Measurements from ENCODE around the gene EDRF1.

EDRF1 gene

DNA sequence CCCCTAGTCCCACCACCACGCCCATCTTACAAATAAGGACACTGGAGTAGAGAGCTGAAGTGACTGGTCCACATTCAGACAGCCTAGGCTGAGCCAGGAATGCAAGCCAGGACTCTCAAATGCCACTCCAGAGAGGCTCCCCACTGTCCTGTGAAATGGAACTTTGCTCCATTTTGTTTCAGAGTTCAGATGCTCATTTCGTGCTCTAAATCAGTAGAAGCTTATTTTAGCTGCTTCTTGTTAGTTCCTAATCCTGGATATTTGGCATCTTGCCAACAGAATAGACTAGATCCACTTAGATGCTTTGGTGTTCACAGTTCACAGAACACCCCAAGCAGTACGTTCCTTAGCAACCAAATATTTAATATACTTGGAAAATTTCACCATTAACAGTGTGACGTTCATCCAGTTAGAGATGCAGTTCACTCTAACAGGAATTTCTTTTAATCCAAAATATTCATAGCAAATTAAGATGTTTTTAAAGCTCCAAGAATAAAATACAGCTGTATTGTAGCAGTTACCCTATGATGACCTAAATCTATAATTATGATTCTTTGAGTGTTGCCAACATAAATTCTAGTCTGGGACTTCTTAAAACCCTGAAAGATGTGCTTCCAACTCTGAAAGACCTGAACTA lies 48.8 kb downstream of the EDRF1 start:
- DNase-seq, result no peak

DNA sequence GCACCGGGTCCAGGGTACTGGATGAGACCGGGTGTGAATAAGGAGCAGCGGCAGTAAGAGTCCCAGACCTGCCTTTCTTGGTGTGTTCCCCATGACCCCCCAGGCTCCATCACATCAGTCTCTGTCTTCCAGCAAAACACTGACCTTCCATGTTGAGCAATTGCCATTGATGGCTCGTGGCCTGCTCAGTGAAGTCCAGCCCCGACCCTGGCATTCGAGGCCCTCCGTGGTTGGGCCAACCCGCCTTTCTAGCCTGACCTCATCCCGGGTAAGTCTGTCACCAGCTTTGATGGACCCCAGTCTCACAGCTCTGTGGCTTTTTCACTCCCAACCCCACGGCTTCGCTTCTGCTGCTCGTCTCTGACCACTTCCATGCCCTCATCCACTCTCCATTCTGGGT lies 49.7 kb downstream of the EDRF1 start:
- no peak for DNase-seq

DNA sequence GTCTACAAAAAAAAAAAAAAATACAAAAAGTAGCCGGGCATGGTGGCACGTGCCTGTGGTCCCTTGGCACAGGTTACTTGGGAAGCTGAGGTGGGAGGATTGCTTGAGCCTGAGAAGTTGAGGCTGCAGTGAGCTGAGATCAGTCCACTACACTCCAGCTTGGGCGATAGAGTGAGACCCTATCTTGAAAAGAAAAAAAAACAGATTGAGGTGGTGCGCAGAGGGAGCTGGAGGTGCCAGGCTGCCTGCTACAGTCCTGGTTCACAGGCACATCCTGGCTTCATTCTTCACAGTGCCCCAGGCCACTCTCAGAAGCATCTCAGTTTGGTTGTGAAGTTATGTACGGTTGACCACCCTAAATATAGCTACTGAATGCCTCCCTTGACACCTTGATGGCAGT lies 51.3 kb downstream of the EDRF1 start:
- no peak for DNase-seq

DNA sequence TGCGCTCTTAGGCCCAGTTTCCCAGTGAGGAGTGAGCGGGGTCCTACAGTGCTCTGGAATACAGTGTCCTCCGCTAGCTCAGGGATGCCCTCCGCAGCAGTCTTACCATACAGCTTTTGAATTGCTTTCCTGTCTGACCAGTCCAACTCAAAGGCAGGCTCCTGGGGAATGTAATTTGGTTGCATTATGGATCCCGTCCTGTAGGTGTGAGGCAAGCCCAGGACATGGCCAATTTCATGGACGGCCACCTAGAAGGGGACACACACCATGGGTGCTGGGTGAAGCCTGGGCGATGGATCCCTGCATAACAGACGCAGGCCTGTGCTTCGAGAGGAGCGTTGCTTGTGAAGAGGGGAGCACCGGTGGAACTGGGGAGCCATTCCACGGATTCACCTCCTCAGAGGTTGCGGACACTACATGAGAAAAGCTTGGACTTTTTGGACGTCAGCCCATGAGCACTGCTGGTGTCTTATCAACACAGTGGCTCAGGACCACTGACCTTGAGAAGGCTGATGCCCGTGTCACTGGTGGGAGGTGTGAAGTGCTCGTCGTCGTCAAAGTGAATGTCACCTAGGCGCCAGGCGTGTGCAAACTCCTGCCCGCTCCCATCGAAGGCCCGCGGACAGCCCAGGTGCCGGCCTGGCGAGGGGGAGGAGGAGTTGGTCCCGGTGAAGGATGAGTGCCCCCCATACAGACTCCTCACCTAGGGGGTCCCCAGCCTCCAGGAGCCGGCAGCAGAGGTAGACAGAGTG lies 52.8 kb downstream of the EDRF1 start:
- DNase-seq, result no peak

DNA sequence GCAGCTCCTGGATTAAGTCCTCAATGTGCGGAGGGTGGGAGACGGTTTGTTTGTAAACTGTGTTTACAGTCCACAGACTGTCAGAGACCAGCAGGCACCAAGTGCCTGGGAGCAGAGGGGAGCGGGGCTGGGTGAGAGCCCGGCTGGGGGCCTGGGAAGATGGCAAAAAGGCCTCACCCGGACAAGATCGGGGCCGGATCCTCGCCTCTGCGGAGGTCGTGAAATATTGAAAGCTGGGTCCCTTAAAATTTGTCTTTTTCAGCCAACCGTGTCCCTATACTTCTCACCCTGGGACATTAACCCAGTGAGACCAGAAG lies 53.3 kb downstream of the EDRF1 start:
- DNase-seq, result no peak

DNA sequence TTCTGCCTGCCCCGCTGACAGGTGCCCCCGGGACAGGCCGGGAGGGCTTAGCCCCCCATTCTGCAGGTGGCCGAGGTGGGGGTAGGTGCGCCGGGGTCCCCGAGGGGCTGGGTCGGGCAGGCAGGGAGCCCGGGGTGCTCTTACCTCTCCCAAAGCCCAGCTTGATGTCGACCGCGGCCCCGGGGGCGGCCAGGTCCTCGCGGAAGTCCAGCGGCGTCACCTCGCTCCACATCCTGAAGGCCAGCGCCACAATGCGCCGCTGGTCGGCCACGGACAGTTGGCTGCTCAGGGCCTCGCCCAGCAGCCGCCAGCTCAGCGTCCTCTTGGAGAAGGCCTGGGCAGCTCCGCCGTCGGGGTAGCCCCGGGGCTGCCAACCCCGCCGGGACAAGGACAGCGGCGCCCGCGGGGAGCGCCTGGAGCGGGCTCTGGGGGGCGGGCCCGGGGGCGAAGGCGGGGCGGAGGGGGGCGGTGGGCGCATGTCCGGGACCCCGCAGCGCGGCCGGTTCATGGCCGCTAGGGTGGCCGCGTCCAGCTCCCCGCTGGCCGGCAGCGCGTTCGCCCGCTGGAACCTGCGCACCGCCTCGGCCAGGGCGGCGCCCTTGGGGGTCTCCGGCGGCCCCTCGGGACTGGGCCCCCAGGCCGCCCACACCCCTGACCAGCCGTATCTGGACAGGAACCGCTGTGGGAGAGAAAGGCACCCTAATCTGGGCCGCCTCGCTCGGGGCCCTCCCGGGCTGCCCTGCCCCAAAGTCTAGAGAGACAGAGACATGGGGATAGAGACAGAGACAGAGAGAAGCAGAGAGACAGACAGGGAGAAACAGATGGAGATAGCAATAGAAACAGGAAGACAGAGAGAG lies 54.4 kb downstream of the EDRF1 start:
- DNase-seq, result no peak

DNA sequence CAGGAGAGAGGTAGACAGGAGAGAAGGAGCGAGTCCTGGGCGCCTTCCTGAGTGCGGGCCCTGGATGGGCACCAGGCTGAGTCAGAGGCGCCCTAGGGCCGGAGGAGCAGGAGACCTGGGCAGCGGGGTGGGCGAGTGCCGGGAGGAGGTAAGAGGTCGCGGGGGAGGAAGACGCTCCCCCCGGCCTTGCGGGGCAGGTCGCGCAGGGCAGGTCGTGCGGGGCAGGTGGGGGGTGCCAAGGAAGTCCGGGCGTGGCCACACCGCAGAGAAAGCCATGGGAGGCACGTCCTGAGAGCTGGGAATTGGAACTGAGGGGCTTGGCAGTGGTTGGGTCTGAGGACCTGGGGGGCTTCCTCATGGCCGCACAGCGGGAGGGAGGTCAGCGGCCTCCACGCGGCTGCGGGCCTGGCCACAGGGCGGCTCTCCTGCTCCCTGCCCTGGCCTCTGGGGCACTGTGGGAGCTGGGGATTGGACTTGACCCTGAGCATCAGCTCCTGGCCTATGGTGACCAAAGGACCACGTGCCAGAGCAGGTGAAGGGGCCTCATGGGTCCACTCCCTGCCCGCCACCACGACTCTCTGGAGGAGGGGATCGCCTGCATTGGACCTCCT lies 55.2 kb downstream of the EDRF1 start:
- DNase-seq, result no peak

DNA sequence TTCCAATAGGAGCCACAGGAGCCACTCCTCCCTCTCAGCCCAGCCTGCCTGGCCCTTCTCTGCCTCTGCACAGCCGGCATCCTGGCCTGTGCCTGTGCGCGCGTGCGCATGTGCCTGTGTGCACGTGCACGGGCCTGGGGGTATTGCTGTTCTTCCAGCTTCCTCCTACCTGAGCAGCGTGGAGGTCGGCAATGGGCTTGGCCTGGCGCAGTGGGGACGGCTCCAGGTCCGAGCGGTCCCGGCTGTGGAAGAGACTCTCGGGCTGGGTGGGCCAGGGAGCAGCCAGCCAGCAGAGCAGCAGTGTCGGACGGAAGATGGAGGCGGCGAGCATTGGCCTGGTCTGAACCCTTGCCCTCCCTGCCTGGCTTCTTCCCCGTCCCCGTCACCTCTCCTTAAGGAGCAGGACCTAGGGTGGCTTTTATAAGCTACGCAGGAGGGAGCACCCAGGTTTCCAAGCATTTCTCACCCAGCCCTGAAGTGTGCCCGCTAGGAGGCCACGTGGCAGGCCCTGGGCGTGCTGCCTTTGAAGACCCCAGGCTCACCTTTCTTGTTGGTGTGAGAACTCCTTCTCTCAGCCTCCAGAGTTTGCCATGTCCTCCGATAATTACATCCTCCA lies 56.1 kb downstream of the EDRF1 start, which contains the start of gene MMP21:
TSS of gene MMP21 (minus strand) at position 331 of the 616 bp plus-strand sequence. CDS start at position 331, 0 bp downstream.
- no peak for DNase-seq

DNA sequence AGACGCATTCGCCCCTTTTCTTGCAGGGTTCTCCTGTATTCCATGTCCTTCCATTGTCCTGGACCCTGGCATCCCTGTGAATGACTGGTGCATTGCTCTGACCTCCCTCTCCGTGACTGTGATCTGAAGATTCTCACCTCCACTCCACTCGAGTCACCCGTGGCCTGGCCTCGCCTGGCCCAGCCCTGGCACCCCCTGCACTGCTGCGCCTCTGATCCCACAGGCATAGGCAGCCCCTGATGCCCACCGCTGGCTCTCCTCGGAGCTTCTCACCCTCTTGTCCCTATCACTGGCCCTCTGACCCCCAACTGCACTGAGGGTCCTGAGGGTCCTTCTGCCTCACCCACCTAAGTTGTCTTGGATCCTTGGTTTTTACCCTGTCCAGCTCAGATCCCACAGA lies 58.3 kb downstream of the EDRF1 start:
- DNase-seq, result no peak

DNA sequence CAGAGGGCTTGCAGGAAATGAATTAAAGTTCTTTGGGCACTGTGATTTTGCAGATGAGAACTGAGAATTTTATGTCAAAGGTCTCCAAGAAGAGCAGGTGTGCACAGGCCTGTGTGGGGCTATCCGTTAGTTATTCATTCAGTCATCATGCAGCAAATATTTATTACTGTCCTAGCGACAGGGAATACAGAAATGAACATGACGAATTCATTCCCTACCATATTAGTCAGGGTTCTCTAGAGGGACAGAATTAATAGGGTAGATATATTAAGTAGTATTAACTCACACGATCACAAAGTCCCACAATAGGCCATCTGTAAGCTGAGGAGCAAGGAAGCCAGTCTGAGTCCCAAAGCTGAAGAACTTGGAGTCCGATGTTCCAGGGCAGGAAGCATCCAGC lies 59.0 kb downstream of the EDRF1 start:
- DNase-seq, result no peak

DNA sequence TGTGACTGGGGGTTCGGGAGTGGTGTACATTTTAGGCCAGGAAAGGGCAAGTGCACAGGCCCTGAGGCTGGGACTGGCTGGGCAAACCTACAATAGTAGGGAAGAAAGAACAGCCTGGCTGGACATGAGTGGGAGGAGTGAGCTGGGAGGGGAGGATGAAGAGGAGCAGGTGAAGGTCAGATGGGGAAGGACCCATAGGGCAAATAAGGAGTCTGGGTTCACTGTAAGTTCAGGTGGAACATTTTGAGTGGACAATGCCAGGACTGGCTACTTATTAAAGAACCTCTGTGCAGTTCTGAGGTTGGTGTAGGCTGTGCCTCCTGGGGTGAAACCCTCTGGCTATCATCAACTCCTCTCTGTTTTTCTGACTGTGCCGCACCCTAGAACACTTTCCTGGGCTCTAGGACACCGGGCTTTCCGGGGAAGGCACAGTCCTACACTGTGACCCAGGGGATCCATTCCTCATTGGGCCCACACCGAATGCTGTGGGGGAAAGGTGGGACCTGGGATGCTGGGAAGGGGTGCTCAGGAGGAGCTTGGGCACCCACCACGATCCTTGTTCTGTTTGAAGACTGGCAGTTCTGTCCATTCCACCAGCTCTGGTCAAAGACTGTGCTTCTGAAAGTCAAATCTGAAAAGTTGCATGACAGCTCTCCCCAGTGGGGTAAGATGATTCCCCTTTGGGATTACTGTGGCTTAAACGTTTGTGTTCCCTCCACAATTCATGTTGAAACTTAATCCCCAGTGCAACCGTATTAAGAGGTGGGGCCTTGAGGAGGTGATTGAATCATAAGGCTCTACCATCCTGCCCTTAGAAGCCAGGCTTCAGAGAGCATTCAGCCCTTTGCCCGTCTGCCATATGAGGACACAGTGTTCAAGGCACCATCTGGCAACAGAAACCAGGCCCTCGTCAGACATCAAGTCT lies 60.2 kb downstream of the EDRF1 start:
- no peak for DNase-seq

DNA sequence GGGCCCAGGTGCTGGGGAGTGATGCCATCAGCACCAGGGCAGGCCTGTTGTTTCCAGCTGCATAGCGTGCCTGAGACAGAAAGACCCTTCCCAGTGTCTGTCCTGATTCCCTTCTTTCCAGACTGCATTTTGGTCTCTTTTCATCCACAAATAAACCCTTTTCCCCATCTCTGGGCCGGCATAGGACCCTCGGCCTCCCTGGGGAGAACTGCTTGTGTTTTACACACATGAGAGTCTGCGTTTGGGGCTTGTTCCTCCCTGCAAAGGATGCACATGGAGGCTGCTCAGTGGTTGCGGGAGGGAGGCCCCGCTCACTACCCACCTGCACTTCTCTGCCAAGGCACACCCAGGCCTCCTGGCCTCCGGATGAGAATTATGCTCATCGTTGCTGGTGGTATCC lies 61.9 kb downstream of the EDRF1 start:
- no peak for DNase-seq

DNA sequence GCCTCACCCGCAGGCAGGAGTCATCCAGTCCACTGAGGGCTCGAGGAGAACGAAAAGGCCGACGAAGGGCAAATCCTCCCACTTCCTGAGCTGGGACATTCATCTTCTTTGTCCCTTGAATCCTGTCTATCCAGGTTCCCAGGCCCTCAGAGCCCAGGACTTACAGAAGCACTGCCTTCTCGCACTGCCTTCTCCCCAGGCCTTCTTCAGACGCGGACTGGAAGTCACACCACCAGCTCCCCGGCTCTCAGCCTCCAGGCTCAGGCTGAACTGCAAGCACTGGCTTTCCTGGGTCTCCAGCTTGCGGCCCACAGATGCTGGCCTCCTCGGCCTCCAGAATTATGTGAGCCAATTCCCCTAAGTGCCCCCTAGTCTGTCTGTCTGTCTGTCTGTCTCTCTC lies 62.5 kb downstream of the EDRF1 start:
- no peak for DNase-seq

DNA sequence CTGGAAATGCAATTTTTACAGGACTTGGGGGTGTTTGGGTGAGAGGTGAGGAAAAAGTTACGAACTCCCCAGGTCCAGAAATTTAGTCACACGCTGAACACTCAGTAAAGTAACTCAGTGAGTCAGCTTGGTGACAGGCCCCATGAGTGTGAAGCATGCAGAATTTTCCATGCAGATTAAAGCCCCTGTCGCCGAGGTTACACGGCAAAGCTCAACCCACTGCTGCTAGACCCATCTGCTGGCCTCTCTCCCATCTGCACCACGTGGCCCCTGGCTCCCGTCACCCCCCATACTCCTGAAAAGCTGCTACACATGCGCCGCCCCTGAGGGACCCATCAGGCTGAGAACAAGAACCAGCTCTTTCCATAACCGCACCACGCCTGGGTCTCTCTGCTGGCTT lies 63.1 kb downstream of the EDRF1 start:
- no peak for DNase-seq

DNA sequence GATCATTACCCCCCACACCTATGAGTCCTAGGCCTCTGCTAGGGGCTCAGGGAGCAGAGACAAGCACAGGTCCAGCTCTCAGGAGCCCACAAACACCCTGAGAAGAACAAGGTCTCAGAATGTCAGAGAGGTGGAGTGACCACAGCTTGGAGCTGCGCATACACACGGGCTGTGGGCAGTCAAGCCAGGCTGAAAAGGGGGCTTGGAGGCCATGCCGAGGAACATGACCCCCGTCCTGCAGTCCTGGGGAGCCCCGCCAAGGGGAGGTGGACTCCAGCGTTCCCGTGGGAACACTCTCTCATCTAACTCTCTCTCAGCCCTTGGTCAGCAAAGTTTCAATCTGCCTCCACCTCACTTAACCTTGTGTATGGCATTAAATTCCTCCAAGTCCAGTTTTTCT lies 63.9 kb downstream of the EDRF1 start:
- DNase-seq, result no peak

DNA sequence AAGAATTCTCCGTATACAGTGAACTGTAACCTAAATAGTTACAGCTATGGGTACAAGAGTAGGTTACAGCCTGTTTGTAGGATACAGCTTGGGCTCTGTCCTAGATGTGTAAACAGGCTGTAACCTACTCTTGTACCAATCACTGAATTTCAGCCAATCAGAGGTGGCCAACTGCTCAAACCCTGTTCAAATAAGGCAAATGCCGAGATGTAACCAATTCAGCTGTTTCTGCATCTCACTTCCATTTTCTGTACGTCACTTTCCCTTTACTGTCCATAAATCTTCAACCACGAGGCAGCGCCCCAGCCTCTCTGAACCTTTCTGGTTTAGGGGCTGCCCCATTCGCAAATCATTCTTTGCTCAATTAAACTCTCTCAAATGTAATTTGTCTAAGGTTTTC lies 64.4 kb downstream of the EDRF1 start:
- DNase-seq, result no peak

DNA sequence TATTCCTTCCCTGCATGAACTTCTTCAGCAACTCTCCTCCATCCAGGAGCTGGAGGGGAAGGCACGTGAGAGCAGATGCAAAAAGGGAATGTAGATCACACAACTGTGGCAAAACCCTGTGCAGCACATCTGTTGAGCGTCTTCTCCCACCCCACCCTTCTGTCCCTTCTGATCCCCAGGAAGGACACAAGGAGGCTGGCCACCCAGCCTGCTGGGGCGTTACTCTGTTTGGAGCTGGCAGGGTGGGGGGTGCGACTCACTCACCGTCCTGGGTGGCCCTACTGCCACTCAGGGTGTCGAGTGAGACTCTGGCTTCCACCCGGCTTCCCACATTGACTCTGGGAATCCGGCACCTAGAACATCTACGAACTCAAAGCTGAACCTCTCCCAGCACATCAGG lies 66.3 kb downstream of the EDRF1 start:
- DNase-seq, result no peak

DNA sequence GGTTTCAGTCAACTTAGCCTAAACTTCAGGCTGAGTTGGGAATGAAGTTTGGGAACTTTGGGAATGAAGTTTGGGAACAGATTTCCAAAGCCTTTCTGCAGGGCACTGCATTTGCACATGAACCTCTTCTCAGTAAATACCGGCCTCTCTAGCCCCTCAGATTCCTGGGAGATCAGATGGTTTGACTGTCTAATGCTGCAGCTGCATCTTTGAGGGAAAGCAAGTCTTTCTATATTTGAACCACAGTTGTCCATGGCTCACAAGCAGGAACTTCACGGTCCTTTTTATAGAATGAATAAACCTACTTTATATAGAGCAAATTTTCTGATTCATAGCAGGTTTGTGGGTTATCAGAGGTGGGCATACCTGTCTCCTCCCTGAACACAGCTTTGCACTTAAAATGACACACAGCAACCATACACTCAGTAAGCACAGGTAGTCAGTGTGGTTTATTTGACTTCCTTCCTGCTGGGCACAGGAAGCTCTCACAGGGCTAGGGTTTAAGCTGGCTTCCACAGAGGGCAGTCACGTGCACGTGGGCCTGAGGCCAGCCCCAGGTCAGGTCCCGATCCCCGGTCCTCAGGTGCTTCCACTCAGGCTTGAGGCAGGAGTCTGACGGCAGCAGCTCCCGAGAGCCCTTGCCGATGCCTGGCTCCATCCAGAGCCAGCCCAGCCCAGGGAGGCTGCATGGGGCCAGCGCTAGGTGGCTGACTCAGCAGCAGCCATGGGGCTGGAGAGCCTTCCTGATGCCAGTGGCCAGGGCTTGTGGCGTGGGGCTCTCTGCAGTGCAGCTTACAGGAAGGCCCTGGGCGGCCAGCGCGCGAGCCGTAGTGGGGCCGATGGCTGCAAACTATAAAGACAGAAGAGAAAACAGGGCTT lies 68.9 kb downstream of the EDRF1 start:
- no peak for DNase-seq

DNA sequence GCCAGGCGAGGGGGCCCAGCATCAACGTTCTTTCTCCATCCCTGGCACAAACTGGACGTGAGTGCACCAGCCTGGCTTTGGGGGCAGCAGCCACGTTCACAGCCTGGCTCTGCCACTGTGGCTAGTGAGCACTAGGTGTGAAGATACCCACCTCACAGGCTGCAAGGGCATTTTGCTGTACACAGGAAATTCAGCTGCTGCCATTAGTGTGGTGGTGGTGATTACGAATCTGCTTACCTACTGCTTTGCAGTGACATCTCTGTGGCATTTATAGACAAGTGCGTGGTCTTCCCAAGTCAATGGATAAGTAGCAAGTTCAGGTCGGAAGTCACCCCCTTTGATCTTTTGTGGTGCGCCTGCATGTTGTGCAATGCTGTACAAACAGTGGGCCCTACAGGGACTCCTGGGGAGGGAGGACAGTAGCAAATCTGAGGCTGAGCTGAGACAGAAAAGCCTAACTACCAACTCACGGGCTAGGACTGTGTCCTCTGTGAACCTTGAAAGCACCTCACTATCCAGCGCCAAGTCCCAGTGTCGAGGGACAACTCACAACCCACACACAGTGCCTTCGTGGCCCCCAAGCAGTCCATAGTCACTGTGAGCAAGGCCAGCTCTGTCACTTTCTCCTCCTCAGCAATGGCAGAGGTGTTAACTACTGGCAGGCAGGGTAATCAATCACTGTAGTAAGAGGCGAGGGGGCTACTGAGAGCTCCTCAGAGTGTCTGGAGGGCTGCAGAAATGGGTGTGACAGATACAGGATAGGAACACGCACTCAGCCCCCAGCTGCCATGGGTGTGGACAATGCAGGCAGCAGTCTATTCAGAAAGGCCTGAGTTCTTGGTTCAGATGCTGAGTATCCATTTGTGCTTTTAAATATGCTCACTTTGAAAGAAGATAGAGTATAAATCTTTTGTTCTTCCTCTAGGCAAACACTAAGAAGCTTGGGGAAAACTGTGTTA lies 73.1 kb downstream of the EDRF1 start:
- DNase-seq, result no peak

DNA sequence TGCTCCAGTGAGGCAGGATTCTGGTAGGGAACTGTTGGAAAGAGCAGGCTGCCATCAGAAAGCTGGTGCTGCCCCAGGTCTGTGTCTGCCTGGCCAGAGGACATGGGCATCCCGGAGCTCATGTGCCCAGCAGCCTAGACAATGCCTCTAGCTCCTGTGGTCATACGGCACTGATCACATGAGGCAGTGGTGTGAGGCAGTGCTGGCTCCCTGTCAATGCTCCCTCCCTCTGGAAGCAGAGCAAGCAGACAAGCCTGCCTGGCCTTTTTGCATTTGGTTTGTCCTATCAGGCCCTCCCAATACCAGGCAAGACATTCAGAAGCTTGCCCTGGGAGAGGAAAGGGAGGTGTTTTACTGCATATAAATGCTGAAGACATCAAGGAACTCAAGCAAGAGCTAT lies 75.6 kb downstream of the EDRF1 start:
- no peak for DNase-seq

All from stimulated activated CD4-positive, alpha-beta T cell treated with anti-CD3 and anti-CD28 coated beads, Interleukin-4, amount 100 ng/mL, for 24 hours (primary cell).